ENCODE results near the gene TXLNB.
"Not testable (repeated sequence)": the region's sequence is repeated elsewhere in the genome, so short reads cannot be mapped to it uniquely, and the experiment has no call there.

TXLNB gene

GRCh38 chr6:139219746-139220145 is 72.1 kb downstream of the TXLNB start:
- TF ChIP-seq PAX5 (IDR thresholded peaks at IDR 0.05; ENCODE audit: insufficient read depth, low read length, severe bottlenecking), result no peak
- no peak for TF ChIP-seq TAF1 (IDR thresholded peaks at IDR 0.05; ENCODE audit: low read depth, low read length)
- TF ChIP-seq SPI1 (IDR thresholded peaks at IDR 0.05; ENCODE audit: low read depth, low read length), result no peak
- no peak for TF ChIP-seq POLR2AphosphoS5 (IDR thresholded peaks at IDR 0.05; ENCODE audit: low read depth, low read length)
- TF ChIP-seq POU2F2 (IDR thresholded peaks at IDR 0.05; ENCODE audit: low read depth, low read length), result no peak
- TF ChIP-seq POLR2A (IDR thresholded peaks at IDR 0.05; ENCODE audit: low read depth, low read length), result no peak
- DNase-seq (ENCODE audit: insufficient read length, low spot score) (no peak), FAIRE-seq (no peak)

GRCh38 chr6:139219271-139219729 is 72.5 kb downstream of the TXLNB start:
- TF ChIP-seq POLR2A (IDR thresholded peaks at IDR 0.05; ENCODE audit: low read depth, low read length), result no peak
- peak; percentile 92 for TF ChIP-seq POU2F2 (IDR thresholded peaks at IDR 0.05; ENCODE audit: low read depth, low read length)
- FAIRE-seq (peak; percentile 97), DNase-seq (ENCODE audit: insufficient read length, low spot score) (peak; percentile 41)

- DNase-seq (ENCODE audit: insufficient read length, low spot score); FAIRE-seq: not testable (repeated sequence)
These were observed 79.3 kb downstream of the TXLNB start for GRCh38 chr6:139212460-139212859.

GRCh38 chr6:139210766-139211165 is 81.0 kb downstream of the TXLNB start:
- not testable (repeated sequence) for DNase-seq (ENCODE audit: insufficient read length, low spot score); FAIRE-seq

- DNase-seq (ENCODE audit: insufficient read length, low spot score) (no peak), FAIRE-seq (no peak)
- TF ChIP-seq TAF1 (IDR thresholded peaks at IDR 0.05; ENCODE audit: low read depth, low read length), result no peak
- no peak for TF ChIP-seq POU2F2 (IDR thresholded peaks at IDR 0.05; ENCODE audit: low read depth, low read length)
- TF ChIP-seq PAX5 (IDR thresholded peaks at IDR 0.05; ENCODE audit: insufficient read depth, low read length, severe bottlenecking), result no peak
- no peak for TF ChIP-seq SPI1 (IDR thresholded peaks at IDR 0.05; ENCODE audit: low read depth, low read length)
- TF ChIP-seq POLR2A (IDR thresholded peaks at IDR 0.05; ENCODE audit: low read depth, low read length), result no peak
- no peak for TF ChIP-seq POLR2AphosphoS5 (IDR thresholded peaks at IDR 0.05; ENCODE audit: low read depth, low read length)
These were observed 86.0 kb downstream of the TXLNB start for GRCh38 chr6:139205843-139206242.

- DNase-seq (ENCODE audit: insufficient read length, low spot score) (no peak), FAIRE-seq (no peak)
- TF ChIP-seq POU2F2 (IDR thresholded peaks at IDR 0.05; ENCODE audit: low read depth, low read length) (no peak), TAF1 (IDR thresholded peaks at IDR 0.05; ENCODE audit: low read depth, low read length) (no peak), SPI1 (IDR thresholded peaks at IDR 0.05; ENCODE audit: low read depth, low read length) (no peak), POLR2A (IDR thresholded peaks at IDR 0.05; ENCODE audit: low read depth, low read length) (no peak), POLR2AphosphoS5 (IDR thresholded peaks at IDR 0.05; ENCODE audit: low read depth, low read length) (no peak), PAX5 (IDR thresholded peaks at IDR 0.05; ENCODE audit: insufficient read depth, low read length, severe bottlenecking) (no peak)
These were observed 86.8 kb downstream of the TXLNB start for GRCh38 chr6:139204978-139205377.

- DNase-seq (ENCODE audit: insufficient read length, low spot score) (no peak), FAIRE-seq (no peak)
- TF ChIP-seq POLR2A (IDR thresholded peaks at IDR 0.05; ENCODE audit: low read depth, low read length) (no peak), POU2F2 (IDR thresholded peaks at IDR 0.05; ENCODE audit: low read depth, low read length) (no peak), SPI1 (IDR thresholded peaks at IDR 0.05; ENCODE audit: low read depth, low read length) (no peak), PAX5 (IDR thresholded peaks at IDR 0.05; ENCODE audit: insufficient read depth, low read length, severe bottlenecking) (no peak), TAF1 (IDR thresholded peaks at IDR 0.05; ENCODE audit: low read depth, low read length) (no peak), POLR2AphosphoS5 (IDR thresholded peaks at IDR 0.05; ENCODE audit: low read depth, low read length) (no peak)
These were observed 90.4 kb downstream of the TXLNB start for GRCh38 chr6:139201378-139201777.

- FAIRE-seq (no peak), DNase-seq (ENCODE audit: insufficient read length, low spot score) (no peak)
- TF ChIP-seq POLR2AphosphoS5 (IDR thresholded peaks at IDR 0.05; ENCODE audit: low read depth, low read length), result no peak
- no peak for TF ChIP-seq POLR2A (IDR thresholded peaks at IDR 0.05; ENCODE audit: low read depth, low read length)
- no peak for TF ChIP-seq SPI1 (IDR thresholded peaks at IDR 0.05; ENCODE audit: low read depth, low read length)
- TF ChIP-seq PAX5 (IDR thresholded peaks at IDR 0.05; ENCODE audit: insufficient read depth, low read length, severe bottlenecking), result no peak
- TF ChIP-seq POU2F2 (IDR thresholded peaks at IDR 0.05; ENCODE audit: low read depth, low read length), result no peak
- no peak for TF ChIP-seq TAF1 (IDR thresholded peaks at IDR 0.05; ENCODE audit: low read depth, low read length)
These were observed 93.1 kb downstream of the TXLNB start for GRCh38 chr6:139198529-139199288.

- DNase-seq (ENCODE audit: insufficient read length, low spot score), result no peak
- no peak for FAIRE-seq
- TF ChIP-seq POLR2A (IDR thresholded peaks at IDR 0.05; ENCODE audit: low read depth, low read length), result no peak
- no peak for TF ChIP-seq TAF1 (IDR thresholded peaks at IDR 0.05; ENCODE audit: low read depth, low read length)
- no peak for TF ChIP-seq SPI1 (IDR thresholded peaks at IDR 0.05; ENCODE audit: low read depth, low read length)
- TF ChIP-seq POLR2AphosphoS5 (IDR thresholded peaks at IDR 0.05; ENCODE audit: low read depth, low read length), result no peak
- no peak for TF ChIP-seq POU2F2 (IDR thresholded peaks at IDR 0.05; ENCODE audit: low read depth, low read length)
- no peak for TF ChIP-seq PAX5 (IDR thresholded peaks at IDR 0.05; ENCODE audit: insufficient read depth, low read length, severe bottlenecking)
These were observed 97.1 kb downstream of the TXLNB start for GRCh38 chr6:139194740-139195139.

Data from GM12891 (cell line).